ENCODE measurements around the gene ZG16.

DNA sequence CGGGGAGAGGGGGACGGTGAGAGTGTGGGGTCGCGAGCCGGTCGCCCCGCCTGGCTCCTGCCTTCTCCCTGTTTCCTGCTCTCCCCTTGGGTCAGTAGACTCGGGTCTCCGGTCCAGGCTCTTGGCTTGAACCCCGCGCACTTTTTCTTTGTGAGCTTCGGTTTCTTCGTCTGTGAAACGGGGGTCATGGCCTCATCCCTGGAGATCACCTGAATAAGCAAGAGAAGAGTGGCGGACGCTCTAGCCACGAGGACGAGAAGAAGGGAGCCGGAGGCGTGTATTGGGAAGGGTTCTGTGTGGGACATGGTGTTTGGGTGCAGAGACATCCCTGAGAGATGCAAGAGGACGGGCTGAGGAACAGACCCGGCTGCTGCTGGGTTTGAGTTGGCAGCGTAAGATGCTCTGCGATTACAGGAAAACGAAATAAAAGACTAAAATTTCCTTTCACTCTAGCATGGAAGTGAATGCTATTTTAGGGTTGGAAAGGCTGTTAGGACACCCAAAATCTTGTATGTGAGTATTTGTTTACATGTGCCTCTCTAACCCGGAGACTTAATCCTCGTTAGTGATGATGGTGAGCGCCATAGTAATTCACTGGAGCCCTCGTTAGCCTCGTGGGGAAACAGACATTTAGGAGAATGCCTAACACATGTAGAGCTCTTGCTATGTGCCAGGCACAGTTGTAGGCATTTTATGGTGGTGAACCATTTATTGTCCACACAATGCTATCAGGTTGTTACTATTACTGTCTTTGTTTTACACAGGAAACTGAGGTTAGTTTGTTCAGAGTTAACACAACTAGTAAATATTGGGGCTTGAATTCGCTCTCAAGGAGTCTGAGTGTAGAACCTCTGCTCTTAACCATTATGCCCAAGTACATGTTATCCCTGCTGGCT, 13.1 kb downstream of the ZG16 start:
- TF ChIP-seq POLR2A (IDR thresholded peaks at IDR 0.05; ENCODE audit: control extremely low read depth in 1 of 2, low read depth in 2 of 2, low read length in 2 of 2) (no peak), EZH2 (IDR thresholded peaks at IDR 0.05; ENCODE audit: low read depth, low read length, severe bottlenecking) (no peak), SP1 (IDR thresholded peaks at IDR 0.05; ENCODE audit: low read depth, low read length) (no peak), CHD1 (IDR thresholded peaks at IDR 0.05; ENCODE audit: low read depth, low read length) (no peak)
